Umbilical cord (tissue), 2 donors: ENCODE results near the gene RNF126. TPM values are rescaled to one million over a fixed set of nuclear protein-coding genes. Genes with fewer than 3 reads are reported as not detected.
A peak's percentile ranks its signal among the peaks of the same experiment; 100 is the strongest.

Source experiments
- DNase-seq: peaks from one replicate; pipeline ENCODE4 v3.0.0-alpha.2; 2015; ENCODE audit warnings: low spot score
- total RNA-seq: library from RNA; depleted of rRNA; stranded (reverse); fragments of >200 nt; gene quantifications from one replicate; pipeline ENCODE4 v1.2.3, GENCODE V29; 2014; ENCODE audit warnings: low replicate concordance; ENCODE audit not compliant: insufficient read depth

RNF126 gene
- total RNA-seq, 1 donor from 2014 or later, result 1.7 TPM

GRCh38 chr19:647566-648284, 15.3 kb downstream of the RNF126 start:
- no peak for DNase-seq

- DNase-seq, result no peak
Measured at GRCh38 chr19:646779-647565, 16.0 kb downstream of the RNF126 start.

GRCh38 chr19:645912-646778, 16.9 kb downstream of the RNF126 start:
- DNase-seq, result no peak

- no peak for DNase-seq
Measured at GRCh38 chr19:644789-645188, 18.2 kb downstream of the RNF126 start.

- DNase-seq, result no peak
Measured at GRCh38 chr19:644363-644762, 18.7 kb downstream of the RNF126 start.

GRCh38 chr19:643736-644135, 19.3 kb downstream of the RNF126 start:
- DNase-seq, result no peak

- DNase-seq, result no peak
Measured at GRCh38 chr19:642767-643727, 20.0 kb downstream of the RNF126 start.

- no peak for DNase-seq
Measured at GRCh38 chr19:641702-642101, 21.3 kb downstream of the RNF126 start.

GRCh38 chr19:640606-641189, 22.3 kb downstream of the RNF126 start:
- DNase-seq, result no peak

- DNase-seq, result no peak
Measured at GRCh38 chr19:640161-640558, 22.9 kb downstream of the RNF126 start.

- DNase-seq, result peak; percentile 79
Measured at GRCh38 chr19:639253-640160, 23.5 kb downstream of the RNF126 start, which contains the start of gene FGF22. Gene FGF22 (plus strand): TSS chr19:639879. CDS start chr19:639926, 47 bp downstream.

- no peak for DNase-seq
Measured at GRCh38 chr19:638906-639252, 24.1 kb downstream of the RNF126 start.

- no peak for DNase-seq
Measured at GRCh38 chr19:634975-635652, 27.9 kb downstream of the RNF126 start.

GRCh38 chr19:633786-634639, 29.0 kb downstream of the RNF126 start:
- DNase-seq, result no peak

GRCh38 chr19:633068-633785, 29.8 kb downstream of the RNF126 start, which contains the start of gene POLRMT:
Gene POLRMT (minus strand): TSS chr19:633537. CDS start chr19:633512, 25 bp downstream.
- DNase-seq, result peak; percentile 99

GRCh38 chr19:632579-633067, 30.4 kb downstream of the RNF126 start:
- peak; percentile 46 for DNase-seq
